ENCODE results near the gene REEP5.
A peak's percentile ranks its signal among the peaks of the same experiment; 100 is the strongest.
"Not testable (repeated sequence)": the region's sequence is repeated elsewhere in the genome, so short reads cannot be mapped to it uniquely, and the experiment has no call there.

The REEP5 gene

DNA sequence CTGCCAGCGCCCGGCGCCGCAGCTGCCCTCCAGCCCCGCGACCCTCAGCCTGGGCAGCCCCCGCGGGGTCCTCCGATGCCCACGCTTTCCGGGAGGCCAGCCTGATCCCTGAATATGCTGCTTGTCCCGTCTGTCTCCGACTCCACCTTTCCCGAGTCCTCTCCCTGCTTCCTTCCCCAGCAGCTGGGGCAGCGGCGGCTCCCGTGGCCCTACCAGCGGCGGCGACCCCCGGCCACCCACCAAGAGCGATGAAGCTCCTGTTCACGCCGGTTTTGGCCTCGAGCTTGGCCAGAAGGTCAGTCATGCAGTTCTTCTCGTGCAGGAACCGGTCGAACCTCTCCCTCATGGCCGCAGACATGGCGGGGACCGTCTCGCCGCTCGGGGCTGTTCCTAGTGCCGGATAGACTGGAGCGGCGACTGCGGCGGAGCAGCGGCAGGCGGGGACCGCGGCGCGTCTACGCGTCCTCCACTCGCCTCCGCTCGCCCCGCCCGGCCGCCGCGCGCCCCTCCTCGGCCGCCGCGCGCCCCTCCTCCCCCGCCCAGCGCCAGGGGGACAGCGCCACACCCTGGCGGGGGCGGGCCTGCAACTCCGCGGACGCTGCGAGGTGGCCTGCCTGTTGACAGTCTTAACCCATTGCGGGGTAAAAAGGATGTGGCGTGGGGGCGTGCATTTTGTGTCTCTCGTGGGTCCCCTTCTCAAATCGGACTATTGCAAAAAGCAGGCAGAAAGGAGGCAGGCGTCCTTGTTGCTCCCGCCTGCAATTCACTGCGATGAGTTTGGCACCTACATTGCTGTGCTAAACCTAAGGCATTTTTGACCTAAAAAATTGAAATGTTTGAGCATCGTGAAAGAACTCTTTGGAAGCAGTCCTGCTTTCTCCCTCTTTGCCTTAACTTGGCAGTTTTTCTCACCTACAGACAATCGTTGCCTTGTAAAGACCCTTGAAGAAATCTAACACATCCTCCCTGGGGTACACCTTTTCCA is at the start of gene REEP5:
TSS of gene REEP5 (minus strand) at position 395 of the 985 bp plus-strand sequence. CDS start at position 358, 37 bp downstream.
- peak; percentile 81 to 88 for DNase-seq

DNA sequence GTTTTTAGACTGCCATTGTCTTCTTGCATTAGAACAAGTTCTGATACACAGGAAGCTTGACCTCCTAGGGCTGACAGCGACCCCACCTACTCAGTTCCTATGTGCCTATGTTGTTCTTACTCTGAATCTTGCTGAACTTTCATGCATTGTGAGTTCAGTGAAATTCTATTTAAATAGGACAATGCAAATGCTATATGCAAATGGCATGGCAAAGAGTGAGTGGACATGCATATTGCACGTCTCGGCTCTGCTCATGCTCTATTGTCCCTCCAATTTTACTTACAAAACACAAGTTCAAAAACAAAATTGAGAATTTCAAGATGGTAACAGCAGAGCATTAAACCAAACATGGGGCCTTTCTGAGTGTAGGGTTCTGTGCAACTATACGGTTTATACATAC is 49.2 kb upstream of the REEP5 start:
- no peak for DNase-seq

DNA sequence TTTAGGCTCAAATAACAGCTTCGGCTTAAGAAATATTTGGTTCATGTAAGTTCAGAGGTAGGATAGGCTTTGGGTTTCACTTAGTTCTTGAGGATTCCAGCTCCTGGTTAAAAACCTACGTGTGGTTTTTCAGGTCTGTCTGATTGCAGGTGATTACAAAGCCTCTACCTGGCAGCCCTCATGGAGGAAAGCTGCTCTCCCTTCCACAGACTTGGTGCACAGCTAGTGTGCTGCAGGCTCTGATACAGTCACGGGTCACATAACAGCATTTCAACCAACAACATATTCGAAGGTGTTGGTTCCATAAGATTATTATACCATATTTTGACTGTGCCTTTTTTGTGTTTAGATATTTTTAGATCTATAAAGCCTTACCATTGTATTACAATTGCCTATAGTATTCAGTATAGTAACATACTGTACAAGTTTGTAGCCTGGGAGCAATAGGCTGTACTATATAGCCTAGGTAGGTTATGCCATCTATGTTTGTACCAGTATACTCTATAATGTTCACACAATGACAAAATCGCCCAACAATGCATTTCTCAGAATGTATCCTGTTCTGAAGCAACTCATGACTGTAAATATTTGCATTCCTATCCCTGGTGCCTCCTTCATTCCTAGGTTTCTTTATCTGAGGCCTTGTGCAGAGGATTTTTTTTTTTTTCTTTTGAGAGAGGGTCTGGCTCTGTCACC is 46.5 kb upstream of the REEP5 start:
- no peak for DNase-seq

DNA sequence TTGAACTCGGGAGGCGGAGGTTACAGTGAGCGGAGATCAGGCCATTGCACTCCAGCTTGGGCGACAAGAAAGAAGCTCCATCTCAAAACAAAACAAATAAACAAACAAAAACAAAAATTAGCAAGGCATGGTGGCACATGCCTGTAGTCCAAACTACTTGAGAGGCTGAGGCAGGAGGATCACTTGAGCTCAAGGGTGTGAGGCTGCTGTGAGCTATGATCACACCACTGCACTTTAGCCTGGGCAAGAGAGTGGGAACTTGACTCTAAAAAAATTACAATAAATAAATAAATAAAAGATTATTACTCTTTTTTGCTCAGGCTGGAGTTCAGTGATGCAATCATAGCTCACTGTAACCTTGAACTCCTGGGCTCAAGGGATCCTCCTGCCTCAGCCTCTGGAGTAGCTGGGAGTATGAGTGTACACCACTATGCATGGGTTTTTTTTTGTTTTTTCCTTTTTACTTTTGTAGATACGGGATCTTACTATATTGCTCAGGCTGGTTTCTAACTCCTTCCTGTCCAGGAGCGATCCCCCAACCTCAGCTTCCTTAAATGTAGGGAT is 45.6 kb upstream of the REEP5 start:
- no peak for DNase-seq

DNA sequence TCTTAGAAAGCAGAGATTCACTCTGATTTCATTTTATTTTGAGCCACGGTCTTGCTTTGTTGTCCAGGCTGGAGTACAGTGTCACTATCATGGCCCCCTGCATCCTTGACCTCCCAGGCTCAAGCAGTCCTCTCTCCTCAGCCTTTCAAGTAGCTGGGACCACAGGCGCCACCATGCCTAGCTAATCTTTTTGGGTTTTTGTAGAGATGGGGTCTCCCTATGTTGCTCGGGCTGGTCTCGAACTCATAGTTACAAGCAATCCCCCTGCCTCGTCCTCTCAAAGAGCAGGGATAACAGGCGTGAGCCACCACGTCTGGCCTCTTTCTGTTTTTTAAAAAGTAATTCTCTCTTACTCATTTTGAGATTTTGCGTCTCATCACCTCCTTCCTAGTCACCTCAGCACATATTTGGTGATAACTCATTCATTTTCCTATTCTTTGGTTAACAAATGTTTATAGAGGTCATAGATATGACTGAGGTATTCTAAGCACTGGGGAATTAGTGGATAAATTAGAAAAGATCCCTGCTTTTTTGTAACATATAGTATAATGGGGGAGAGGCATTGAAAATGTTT is 43.8 kb upstream of the REEP5 start:
- no peak for DNase-seq

DNA sequence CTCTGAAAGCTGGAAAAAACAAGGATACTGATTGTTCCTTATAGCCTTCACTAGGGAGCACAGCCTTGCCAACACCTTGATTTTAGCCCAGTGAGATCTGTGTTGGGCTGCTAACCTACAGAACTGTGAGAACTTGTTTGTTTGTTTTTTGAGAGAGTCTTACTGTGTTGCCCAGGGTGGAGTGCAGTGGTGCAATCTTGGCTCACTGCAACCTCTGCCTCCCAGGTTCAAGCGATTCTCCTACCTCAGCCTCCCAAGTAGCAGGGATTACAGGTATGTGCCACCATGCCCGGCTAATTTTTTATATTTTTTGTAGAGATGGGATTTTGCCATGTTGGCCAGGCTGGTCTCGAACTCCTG is 41.3 kb upstream of the REEP5 start:
- DNase-seq: not testable (repeated sequence)

DNA sequence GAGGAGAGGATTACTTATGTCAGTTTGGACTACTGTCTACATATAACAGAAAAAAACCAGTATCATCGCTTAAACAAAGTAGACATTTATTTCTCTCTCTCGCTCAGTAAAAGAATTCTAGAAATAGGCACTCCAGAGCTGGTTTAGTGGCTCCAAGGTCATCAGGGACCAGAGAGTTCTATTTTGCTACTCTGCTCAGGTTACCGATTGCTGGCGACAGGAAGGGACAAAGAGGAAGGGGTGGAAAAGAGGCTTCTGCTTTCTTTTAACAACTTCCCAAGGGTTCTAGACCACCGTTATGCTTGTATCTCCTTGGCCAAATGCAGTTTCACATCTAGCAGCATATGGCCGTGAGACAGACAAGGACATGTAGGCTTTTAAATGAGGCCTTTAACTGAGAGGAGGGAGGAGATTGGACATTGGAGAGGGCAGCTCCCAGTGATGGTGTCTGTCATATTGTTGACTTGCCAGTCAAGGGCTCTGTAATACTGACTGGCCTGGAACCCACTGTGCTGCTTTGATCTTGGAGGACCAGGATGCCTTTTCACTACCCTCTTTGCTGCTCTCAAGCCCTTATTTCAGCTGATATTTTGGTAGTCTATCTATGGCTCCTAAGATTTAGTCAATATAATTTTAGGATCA is 39.0 kb upstream of the REEP5 start:
- DNase-seq: no peak

DNA sequence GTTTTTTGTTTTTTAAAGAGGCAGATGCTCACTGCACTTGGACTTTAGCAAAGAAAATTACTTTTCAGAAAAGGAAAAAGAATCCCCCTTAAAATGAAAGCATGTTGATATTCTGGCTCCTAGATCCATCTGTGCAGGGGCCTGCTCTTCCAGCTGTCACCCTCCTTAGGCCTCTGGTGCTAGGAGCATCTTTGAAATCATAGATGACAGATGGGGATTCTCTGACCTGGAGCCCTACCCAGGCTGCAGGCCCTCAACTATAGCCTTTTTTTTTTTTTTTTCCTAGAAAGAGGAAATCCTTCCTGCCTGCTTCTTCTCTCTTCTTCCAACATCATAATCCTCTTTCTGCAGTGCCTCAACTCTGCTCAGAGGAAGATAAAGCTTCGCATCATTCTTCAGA is 38.3 kb upstream of the REEP5 start:
- DNase-seq: no peak

DNA sequence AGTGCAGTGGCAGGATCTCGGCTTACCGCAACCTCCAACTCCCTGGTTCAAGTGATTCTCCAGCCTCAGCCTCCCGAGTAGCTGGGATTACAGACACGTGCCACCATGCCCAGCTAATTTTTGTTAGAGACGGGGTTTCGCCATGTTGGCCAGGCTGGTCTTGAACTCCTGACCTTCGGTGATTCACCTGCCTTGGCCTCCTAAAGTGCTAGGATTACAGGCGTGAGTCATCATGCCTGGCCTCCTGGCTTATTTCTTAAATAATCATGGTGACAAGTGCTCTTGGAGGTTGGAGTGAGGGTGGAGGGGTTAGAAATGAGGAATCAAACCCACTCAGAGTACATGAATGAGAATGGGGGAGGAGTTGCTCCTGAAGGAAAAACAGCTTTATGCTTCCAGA is 37.8 kb upstream of the REEP5 start:
- peak in 1 of 2 donors; percentile 6 for DNase-seq

DNA sequence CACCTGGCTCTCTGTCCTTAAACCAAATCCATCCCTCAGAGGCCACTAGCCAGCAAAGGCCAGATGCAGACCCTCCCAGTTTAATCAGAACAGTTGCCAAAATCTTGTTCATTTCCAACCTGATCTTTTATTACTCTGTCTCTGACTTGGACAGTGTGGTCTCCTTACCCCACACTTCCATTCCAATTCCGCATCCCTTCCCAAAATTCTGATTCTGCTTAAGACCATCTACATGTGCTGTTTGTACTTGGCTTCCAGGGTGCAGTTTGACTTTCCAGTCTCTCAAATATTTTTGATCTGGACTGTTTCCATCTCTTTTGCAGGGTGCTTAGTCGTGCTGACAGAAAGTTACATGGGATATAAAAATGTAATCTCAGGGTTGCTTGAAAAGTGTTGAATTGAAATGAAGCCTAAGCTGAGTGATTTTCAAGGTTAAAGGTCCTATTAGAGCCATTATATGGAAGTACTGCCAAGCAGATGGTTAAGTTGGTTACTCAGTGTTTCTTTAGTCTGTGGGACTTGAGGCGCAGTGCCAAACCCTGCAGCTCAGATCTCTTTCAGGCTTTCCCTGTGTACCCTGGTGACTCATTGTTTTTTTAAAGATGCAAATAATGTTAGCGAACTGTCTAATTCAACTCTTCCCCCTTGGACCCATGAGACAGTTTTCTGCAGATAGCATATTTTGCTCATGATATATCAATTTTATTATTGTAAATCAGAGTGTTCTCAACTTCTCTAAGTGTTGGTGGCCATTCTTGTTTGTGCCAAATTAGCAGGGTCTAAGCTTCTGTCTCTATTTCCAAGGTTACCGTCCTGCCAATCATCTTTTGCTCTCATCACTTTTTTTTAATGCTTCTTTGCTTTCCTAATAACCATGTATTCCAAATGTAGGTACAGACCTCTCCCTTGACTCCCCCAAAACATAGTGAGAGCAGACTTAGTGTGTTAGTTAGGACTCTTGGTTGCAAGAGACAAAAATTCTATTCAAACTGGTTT is 36.4 kb upstream of the REEP5 start:
- no peak for DNase-seq

DNA sequence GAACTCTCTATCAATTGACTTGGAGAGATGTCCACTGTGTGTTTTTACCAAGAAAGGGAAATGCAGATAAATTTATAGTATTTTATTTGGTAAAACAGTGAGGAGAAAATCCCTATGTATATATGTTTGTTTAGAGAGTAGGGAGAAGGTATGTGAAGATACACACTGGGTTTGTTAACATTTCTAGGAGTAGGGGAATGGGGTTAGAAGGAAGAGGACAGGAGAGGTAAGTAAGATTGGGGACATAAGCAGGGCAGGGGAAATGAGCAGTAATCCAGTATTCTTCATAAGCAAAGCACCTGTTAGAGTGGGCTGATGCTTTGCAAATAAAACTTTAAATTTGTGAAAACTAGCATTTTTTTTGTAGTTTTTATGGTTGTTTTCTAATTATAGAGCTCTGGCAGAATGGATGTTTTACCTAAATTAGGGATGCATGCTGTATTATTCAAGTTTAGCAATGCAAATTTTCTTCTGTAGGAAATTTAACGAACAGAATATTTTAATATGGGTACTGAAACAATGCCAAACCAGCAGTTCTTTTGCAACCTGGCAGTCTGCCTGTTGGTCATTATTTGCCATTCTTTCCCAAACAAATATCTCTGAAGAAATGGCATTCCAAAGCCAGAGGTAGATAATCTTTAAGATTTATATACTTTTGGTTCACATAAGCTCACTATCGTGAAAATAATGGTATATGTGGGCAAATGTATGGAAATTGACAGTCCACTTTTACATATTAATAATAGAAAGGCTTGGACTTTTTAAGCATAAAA is 35.2 kb upstream of the REEP5 start:
- DNase-seq: no peak

DNA sequence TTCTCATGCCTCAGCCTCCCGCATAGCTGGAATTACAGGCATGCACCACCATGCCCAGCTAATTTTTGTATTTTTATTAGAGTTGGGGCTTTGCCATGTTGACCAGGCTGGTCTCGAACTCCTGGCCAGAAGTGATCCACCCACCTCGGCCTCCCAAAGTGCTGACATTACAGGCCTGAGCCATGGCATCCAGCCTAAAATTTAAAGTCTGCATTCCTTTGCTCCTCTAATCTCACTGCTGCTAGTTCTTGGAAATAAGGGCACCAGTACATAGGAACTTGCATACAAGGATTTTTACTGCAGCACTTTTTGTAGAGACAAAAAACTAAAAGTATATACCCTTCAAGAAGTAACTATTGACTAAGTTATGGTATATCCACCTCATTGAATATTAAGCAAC is 34.6 kb upstream of the REEP5 start:
- DNase-seq: no peak

DNA sequence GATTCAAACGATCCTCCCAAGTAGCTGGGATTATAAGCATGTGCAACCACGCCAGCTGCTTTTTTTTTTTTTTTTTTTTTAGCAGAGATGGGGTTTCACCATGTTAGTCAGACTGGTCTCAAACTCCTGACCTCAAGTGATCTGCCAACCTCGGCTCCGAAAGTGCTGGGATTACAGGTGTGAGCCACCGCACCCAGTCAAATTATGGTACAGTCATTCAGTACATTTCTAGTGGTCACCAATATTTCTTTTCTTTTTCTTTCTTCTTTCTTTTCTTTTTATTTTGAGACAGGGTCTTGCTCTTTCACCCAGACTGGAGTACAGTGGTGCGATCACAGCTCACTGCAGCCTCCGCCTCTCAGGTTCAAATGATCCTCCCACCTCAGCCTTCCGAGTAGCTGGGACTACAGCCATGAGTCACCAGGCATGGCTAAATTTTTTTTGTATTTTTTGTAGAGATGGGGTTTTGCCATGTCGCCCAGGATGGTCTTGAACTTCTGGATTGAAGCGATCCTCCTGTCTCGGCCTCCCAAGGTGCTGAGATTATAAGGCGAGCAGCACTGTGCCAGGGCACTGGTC is 29.2 kb upstream of the REEP5 start:
- DNase-seq: no peak

DNA sequence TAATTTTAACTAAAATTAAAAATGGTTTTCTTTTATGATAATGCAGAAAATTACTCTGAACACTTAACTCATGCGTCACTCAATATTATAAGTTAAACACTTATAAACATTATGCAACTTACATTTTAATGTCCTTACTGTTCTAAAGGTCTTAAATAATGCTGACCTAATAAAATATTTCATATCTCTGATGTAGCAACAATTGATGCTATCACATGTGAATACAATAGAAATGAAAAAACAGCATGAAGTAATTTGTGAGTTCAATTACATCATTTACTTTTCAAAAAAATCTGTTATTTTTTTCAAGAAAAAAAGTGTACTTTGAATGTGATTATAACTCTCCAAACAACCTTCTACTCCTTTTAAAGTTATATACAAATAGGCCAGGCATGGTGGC is 26.4 kb upstream of the REEP5 start:
- DNase-seq: no peak

DNA sequence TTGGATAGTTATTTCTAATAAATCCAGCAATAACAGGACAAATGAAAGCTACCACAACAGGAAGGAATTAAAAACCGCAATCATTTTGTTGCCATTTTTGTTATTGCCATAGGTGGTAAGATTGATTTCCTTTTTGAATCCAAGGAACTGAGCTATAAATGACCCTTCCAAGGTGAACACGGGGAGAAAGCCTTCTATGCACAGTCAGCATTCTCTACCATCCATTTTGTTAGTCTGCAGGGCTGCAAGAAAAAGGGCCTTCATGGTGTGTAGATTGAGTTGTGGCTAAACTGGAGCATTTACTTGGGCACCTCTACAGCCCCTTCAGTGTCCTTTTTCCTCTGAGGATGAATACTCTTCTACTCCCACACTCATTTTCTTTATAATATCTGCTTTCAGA is 18.6 kb upstream of the REEP5 start:
- no peak for DNase-seq

DNA sequence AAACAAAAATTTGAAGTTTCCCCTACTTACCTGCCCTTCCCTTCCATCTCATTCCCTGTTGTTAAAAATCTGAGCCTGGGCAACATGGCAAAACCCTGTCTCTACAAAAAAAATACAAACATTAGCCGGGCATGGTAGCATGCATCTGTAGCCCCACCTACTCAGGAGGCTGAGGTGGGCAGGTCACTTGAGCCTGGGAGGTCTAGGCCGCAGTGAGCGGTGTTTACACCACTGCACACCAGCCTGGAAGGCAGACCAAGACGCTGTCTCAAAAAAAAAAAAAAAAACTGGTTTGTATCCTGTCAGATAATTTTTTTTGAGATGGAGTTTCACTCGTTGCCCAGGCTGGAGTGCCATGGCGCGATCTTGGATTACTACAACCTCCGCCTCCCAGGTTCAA is 16.3 kb upstream of the REEP5 start:
- no peak for DNase-seq

DNA sequence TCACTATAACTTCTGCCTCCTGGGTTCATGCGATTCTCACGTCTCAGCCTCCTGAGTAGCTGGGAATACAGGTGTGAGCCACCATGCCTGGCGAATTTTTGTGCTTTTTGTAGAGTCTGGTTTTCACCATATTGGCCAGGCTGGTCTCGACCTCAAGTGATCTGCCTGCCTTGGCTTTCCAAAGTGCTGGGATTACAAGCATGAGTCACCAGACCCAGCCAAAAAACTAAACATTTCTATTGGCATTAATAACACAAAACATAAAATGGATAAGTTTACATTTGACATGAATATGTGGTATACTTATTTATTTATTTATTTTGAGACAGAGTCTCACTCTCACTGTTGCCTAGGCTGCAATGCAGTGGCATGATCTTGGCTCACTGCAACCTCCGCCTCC is 13.6 kb upstream of the REEP5 start:
- no peak for DNase-seq

DNA sequence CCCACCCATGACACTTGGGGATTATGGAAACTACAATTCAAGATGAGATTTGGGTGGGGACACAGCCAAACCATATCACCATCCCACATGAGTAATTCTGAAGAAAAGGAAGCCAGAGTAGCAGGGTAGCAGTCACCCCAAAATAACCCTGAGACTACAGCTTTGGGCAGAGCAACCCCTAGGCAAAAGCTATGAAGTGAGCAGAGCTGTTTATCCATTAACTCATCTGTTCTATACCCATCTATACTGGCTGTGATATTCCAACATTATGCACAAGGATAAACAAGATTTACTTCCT is 12.3 kb upstream of the REEP5 start:
- DNase-seq: no peak

DNA sequence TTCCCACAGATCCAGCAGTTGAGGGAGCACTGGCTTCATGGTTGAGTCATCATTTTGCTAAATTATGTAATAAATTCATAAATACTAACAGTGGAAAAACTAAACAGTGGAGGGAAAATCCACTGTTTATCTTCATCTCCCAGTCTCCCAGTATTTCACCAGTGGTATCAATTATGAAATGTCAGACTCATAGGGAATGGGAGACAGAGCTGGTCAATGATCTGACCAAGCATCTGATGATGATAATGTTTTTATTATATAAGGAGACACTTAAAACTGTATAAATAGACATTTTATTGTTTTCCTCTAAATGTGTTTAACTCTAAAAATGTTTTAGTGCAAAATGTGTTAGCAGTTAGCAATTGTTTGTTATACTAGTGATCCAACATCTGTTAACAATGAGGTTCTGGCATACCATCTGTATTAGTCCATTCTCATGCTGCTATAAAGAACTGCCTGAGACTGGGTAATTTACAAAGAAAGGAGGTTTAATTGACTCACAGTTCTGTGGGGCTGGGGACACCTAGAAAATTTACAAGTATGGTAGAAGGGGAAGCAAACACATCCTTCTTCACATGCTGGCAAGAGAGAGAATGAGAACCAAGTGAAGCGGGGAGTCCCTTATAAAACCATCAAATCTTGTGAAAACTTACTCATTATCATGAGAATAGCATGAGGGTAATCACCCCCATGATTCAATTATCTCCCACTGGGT is 11.8 kb upstream of the REEP5 start:
- DNase-seq: no peak

DNA sequence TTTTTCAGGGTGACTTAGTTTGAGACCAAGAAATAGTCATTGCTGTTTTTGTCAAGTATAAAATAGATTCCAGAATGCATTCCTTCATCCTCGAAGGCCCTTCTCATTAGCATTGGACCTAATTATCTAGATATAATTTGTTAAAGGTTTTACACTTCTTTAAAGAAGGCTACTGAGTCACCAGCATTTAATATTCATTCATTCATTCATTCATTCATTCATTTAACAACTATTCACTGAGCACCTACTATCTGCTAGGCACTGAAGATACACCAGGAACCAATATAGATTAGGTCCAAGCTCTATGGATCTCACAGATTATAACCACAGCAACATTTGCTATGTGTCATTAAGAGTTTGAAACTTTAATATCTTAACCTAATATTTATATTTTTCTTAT is 11.1 kb upstream of the REEP5 start:
- no peak for DNase-seq
